ENCODE results near the gene METTL25.

DNA sequence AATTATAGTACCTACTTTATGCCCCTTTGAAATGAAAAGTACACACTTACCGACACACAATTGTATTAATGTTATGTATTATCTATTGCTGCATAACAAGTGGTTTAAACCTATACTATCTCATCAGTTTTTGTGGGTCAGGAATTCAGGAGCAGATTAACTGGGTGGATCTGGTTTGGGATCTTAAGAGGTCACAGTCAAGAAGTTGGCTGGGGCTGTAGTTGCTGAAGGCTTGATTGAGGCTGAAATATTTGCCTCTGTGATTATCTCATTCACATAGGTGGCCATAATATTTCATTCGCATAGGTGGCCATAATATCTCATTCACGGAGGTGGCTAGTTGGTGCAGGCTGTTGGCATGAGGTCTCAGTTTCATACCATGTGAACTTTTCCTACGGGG is 5.7 kb downstream of the METTL25 start:
- TF ChIP-seq, protein P1, sequence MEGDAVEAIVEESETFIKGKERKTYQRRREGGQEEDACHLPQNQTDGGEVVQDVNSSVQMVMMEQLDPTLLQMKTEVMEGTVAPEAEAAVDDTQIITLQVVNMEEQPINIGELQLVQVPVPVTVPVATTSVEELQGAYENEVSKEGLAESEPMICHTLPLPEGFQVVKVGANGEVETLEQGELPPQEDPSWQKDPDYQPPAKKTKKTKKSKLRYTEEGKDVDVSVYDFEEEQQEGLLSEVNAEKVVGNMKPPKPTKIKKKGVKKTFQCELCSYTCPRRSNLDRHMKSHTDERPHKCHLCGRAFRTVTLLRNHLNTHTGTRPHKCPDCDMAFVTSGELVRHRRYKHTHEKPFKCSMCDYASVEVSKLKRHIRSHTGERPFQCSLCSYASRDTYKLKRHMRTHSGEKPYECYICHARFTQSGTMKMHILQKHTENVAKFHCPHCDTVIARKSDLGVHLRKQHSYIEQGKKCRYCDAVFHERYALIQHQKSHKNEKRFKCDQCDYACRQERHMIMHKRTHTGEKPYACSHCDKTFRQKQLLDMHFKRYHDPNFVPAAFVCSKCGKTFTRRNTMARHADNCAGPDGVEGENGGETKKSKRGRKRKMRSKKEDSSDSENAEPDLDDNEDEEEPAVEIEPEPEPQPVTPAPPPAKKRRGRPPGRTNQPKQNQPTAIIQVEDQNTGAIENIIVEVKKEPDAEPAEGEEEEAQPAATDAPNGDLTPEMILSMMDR (IDR thresholded peaks at IDR 0.05): no peak
- no peak for TF ChIP-seq POLR2AphosphoS5 (IDR thresholded peaks at IDR 0.05; ENCODE audit: low read depth, low read length)
- TF ChIP-seq, protein P2, sequence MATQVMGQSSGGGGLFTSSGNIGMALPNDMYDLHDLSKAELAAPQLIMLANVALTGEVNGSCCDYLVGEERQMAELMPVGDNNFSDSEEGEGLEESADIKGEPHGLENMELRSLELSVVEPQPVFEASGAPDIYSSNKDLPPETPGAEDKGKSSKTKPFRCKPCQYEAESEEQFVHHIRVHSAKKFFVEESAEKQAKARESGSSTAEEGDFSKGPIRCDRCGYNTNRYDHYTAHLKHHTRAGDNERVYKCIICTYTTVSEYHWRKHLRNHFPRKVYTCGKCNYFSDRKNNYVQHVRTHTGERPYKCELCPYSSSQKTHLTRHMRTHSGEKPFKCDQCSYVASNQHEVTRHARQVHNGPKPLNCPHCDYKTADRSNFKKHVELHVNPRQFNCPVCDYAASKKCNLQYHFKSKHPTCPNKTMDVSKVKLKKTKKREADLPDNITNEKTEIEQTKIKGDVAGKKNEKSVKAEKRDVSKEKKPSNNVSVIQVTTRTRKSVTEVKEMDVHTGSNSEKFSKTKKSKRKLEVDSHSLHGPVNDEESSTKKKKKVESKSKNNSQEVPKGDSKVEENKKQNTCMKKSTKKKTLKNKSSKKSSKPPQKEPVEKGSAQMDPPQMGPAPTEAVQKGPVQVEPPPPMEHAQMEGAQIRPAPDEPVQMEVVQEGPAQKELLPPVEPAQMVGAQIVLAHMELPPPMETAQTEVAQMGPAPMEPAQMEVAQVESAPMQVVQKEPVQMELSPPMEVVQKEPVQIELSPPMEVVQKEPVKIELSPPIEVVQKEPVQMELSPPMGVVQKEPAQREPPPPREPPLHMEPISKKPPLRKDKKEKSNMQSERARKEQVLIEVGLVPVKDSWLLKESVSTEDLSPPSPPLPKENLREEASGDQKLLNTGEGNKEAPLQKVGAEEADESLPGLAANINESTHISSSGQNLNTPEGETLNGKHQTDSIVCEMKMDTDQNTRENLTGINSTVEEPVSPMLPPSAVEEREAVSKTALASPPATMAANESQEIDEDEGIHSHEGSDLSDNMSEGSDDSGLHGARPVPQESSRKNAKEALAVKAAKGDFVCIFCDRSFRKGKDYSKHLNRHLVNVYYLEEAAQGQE (IDR thresholded peaks at IDR 0.05; ENCODE audit: insufficient read depth in 1 of 2, low read depth in 2 of 2, low read length in 1 of 2): no peak
- TF ChIP-seq TCF7L2 (IDR thresholded peaks at IDR 0.05; ENCODE audit: low read depth, low read length): no peak
- TF ChIP-seq SIN3A (IDR thresholded peaks at IDR 0.05; ENCODE audit: borderline replicate concordance, insufficient read depth, low read depth, low read length): no peak
